Measurements from ENCODE around the gene ABHD5. TPM values are rescaled to one million over a fixed set of nuclear protein-coding genes. Genes with fewer than 3 reads are reported as not detected.

Gene ABHD5
- total and polyA plus RNA-seq, 8 donors = 3.2 to 38.0 (median 24.5) TPM

- no peaks in the 10 kb centered on the region for H3K27me3 ChIP-seq
- H3K9me3 ChIP-seq = no peaks in the 10 kb centered on the region
- H3K4me1 ChIP-seq = peaks cover 0 to 21% (median 9%) of the 10 kb centered on the region in 4 donors
- TF ChIP-seq CTCF (IDR thresholded peaks at IDR 0.05) (no peak), POLR2A (IDR thresholded peaks at IDR 0.05) (no peak), POLR2AphosphoS5 (IDR thresholded peaks at IDR 0.05) (no peak), EP300 (IDR thresholded peaks at IDR 0.05) (no peak)
- no peak overlapping the region for H3K27ac ChIP-seq
- intact Hi-C loops (cut with DNase I; ENCODE audit: low total_unique reads) = no loop called here
- DNase-seq = no peak
- H3K4me3 ChIP-seq = no peak overlapping the region
- no peaks in the 10 kb centered on the region for H3K36me3 ChIP-seq
- WGBS, 5 donors = 81 to 91% (median 89%) methylated on average over 4 of the region's 4 CpGs
Observed at GRCh38 chr3:43685921-43686320, 4.8 kb upstream of the ABHD5 start.

- Histone ChIP-seq H3K36me3 (no peaks in the 10 kb centered on the region), H3K4me1 (peaks cover 0 to 21% (median 9%) of the 10 kb centered on the region in 4 donors), H3K9me3 (no peaks in the 10 kb centered on the region), H3K27me3 (no peaks in the 10 kb centered on the region), H3K27ac (no peak overlapping the region), H3K4me3 (no peak overlapping the region)
- TF ChIP-seq CTCF (IDR thresholded peaks at IDR 0.05) (no peak), POLR2AphosphoS5 (IDR thresholded peaks at IDR 0.05) (no peak), POLR2A (IDR thresholded peaks at IDR 0.05) (no peak), EP300 (IDR thresholded peaks at IDR 0.05) (no peak)
- WGBS, 5 donors = 84 to 97% (median 92%) methylated on average over 4 of the region's 4 CpGs
- intact Hi-C loops (cut with DNase I; ENCODE audit: low total_unique reads) = no loop called here
- no peak for DNase-seq
Observed at GRCh38 chr3:43686333-43686699, 4.4 kb upstream of the ABHD5 start.

GRCh38 chr3:43686700-43687498 lies 3.8 kb upstream of the ABHD5 start:
- Histone ChIP-seq H3K9me3 (no peaks in the 10 kb centered on the region), H3K27me3 (no peaks in the 10 kb centered on the region), H3K36me3 (no peaks in the 10 kb centered on the region), H3K4me3 (no peak overlapping the region), H3K27ac (no peak overlapping the region), H3K4me1 (peaks cover 3 to 24% (median 11%) of the 10 kb centered on the region in 4 donors)
- intact Hi-C loops (cut with DNase I; ENCODE audit: low total_unique reads) = no loop called here
- DNase-seq = no peak
- WGBS, 5 donors = 70 to 99% (median 96%) methylated on average over 2 of the region's 2 CpGs
- no peak for TF ChIP-seq CTCF (IDR thresholded peaks at IDR 0.05)
- TF ChIP-seq EP300 (IDR thresholded peaks at IDR 0.05) = no peak
- TF ChIP-seq POLR2AphosphoS5 (IDR thresholded peaks at IDR 0.05) = no peak
- TF ChIP-seq POLR2A (IDR thresholded peaks at IDR 0.05) = no peak

- H3K36me3 ChIP-seq = no peaks in the 10 kb centered on the region
- no peak overlapping the region for H3K27ac ChIP-seq
- intact Hi-C loops (cut with DNase I; ENCODE audit: low total_unique reads) = no loop called here
- no peak for DNase-seq
- peaks cover 4 to 30% (median 13%) of the 10 kb centered on the region in 4 donors for H3K4me1 ChIP-seq
- WGBS, 5 donors = 99 to 100% (median 100%) methylated on average over 1 of the region's 1 CpG
- no peak for TF ChIP-seq EP300 (IDR thresholded peaks at IDR 0.05)
- no peak for TF ChIP-seq POLR2A (IDR thresholded peaks at IDR 0.05)
- TF ChIP-seq CTCF (IDR thresholded peaks at IDR 0.05) = no peak
- TF ChIP-seq POLR2AphosphoS5 (IDR thresholded peaks at IDR 0.05) = no peak
- no peaks in the 10 kb centered on the region for H3K9me3 ChIP-seq
- H3K27me3 ChIP-seq = no peaks in the 10 kb centered on the region
- H3K4me3 ChIP-seq = no peak overlapping the region
Observed at GRCh38 chr3:43687499-43687811, 3.3 kb upstream of the ABHD5 start.

All from stomach (tissue), 9 donors.